SU-DHL-6 (cell line): ENCODE results near the gene CDC16.

ENCODE experiments used
- CTCF ChIP-seq: fragments of 200-600 bp; sonication (generic); IDR thresholded peaks from one replicate; pipeline ENCODE4 v1.5.1; 2017; ENCODE audit warnings: antibody characterized with exemption, mild to moderate bottlenecking, low read length, moderate library complexity; ENCODE audit not compliant: insufficient read depth, poor library complexity, severe bottlenecking
- EZH2phosphoT487 ChIP-seq: fragments of 200-600 bp; sonication (generic), shearing (Covaris generic); conservative IDR thresholded peaks from 2 replicates; pipeline ENCODE4 v1.6.1; 2018; ENCODE audit warnings: mild to moderate bottlenecking, antibody characterized with exemption, low read length, moderate library complexity, mixed read lengths

- TF ChIP-seq CTCF, result no peak
- TF ChIP-seq EZH2phosphoT487, result no peak
These were observed 9.9 kb downstream of the CDC16 start for GRCh38 chr13:114244637-114245036.
